Urinary bladder (tissue), 4 donors: ENCODE data around the gene GLIPR1L1. TPM values are rescaled to one million over a fixed set of nuclear protein-coding genes. Genes with fewer than 3 reads are reported as not detected.
"Not testable (repeated sequence)": the region's sequence is repeated elsewhere in the genome, so short reads cannot be mapped to it uniquely, and the experiment has no call there.

Source experiments
- DNase-seq: peaks from one replicate; pipeline ENCODE4 v3.0.0-alpha.2; 2015; ENCODE audit errors: extremely low spot score
- H3K27ac ChIP-seq: one replicate; pipeline ENCODE4 v1.5.1; 2013; ENCODE audit warnings: low read depth, mild to moderate bottlenecking, moderate library complexity
- H3K36me3 ChIP-seq: one replicate; pipeline ENCODE4 v1.6.1; 2013; ENCODE audit warnings: mild to moderate bottlenecking, moderate library complexity; ENCODE audit not compliant: insufficient read depth
- H3K4me1 ChIP-seq: one replicate; pipeline ENCODE4 v1.6.1; 2013; ENCODE audit warnings: mild to moderate bottlenecking, moderate library complexity; ENCODE audit not compliant: insufficient read depth
- H3K4me3 ChIP-seq: one replicate; pipeline ENCODE4 v1.5.1; 2013; ENCODE audit warnings: low read depth, low read length
- WGBS: extraction: QIAGEN DNeasy Blood & Tissue Kit; methylation state at CpG from one replicate; pipeline ENCODE4 v1.1.7; 2013; 5-methylcytosine and 5-hydroxymethylcytosine counted together
- polyA plus RNA-seq: library from polyadenylated mRNA; stranded (reverse); fragments of 200-250 nt; gene quantifications from one replicate; pipeline ENCODE4 v1.2.3, GENCODE V29; 2013
- total RNA-seq: library from RNA; depleted of rRNA; stranded (reverse); fragments of >200 nt; gene quantifications from one replicate; pipeline ENCODE4 v1.2.3, GENCODE V29; 2014
- donor health status: healthy with polysubstance abuse.
- donor health status: healthy.

The GLIPR1L1 gene
- total and polyA plus RNA-seq, 2 donors: not detected

GRCh38 chr12:75323663-75324062 lies 10.8 kb upstream of the GLIPR1L1 start:
- H3K36me3 ChIP-seq: no peaks in the 10 kb centered on the region
- H3K27ac ChIP-seq: no peak overlapping the region
- no peak overlapping the region for H3K4me3 ChIP-seq
- 85% methylated on average over 3 of the region's 3 CpGs for WGBS
- no peaks in the 10 kb centered on the region for H3K4me1 ChIP-seq
- DNase-seq: no peak

GRCh38 chr12:75327642-75328041 lies 6.8 kb upstream of the GLIPR1L1 start:
- DNase-seq: no peak
- Histone ChIP-seq H3K27ac (no peak overlapping the region), H3K4me1 (no peaks in the 10 kb centered on the region), H3K4me3 (no peak overlapping the region), H3K36me3 (no peaks in the 10 kb centered on the region)
- WGBS: 91% methylated on average over 1 of the region's 1 CpG

GRCh38 chr12:75329918-75330826 lies 4.3 kb upstream of the GLIPR1L1 start, which contains the start of gene CAPS2:
Gene CAPS2, minus strand, starts transcription at chr12:75330324. Its CDS starts 3,826 bp downstream, at chr12:75326498.
- peak within 1 kb of the TSS; percentile 35 for H3K4me3 ChIP-seq
- no peaks in the 10 kb centered on the region for H3K4me1 ChIP-seq
- H3K27ac ChIP-seq: no peak within 1 kb of the TSS
- peak; percentile 31 for DNase-seq
- no peaks in the 10 kb centered on the region for H3K36me3 ChIP-seq
- WGBS: 3% methylated on average over 40 of the region's 40 CpGs

GRCh38 chr12:75337905-75338304 lies 3.4 kb downstream of the GLIPR1L1 start:
- Histone ChIP-seq H3K4me3 (no peak overlapping the region), H3K27ac (no peak overlapping the region), H3K4me1 (no peaks in the 10 kb centered on the region), H3K36me3 (no peaks in the 10 kb centered on the region)
- no peak for DNase-seq
- 90% methylated on average over 1 of the region's 1 CpG for WGBS

- Histone ChIP-seq H3K4me1 (no peaks in the 10 kb centered on the region), H3K36me3 (no peaks in the 10 kb centered on the region), H3K27ac (no peak overlapping the region), H3K4me3 (no peak overlapping the region)
- DNase-seq: no peak
- WGBS: 92% methylated on average over 5 of the region's 5 CpGs
Observed at GRCh38 chr12:75341873-75342272, 7.4 kb downstream of the GLIPR1L1 start.

GRCh38 chr12:75345531-75345930 lies 11.1 kb downstream of the GLIPR1L1 start:
- no peak for DNase-seq

GRCh38 chr12:75346215-75346614 lies 11.7 kb downstream of the GLIPR1L1 start:
- H3K36me3 ChIP-seq, H3K4me3 ChIP-seq, H3K27ac ChIP-seq, H3K4me1 ChIP-seq, DNase-seq: not testable (repeated sequence)
- 93% methylated on average over 6 of the region's 6 CpGs for WGBS

More at GRCh38 chr12:75345531-75345930, 11.1 kb downstream of the GLIPR1L1 start:
- no peak overlapping the region for H3K27ac ChIP-seq
- H3K4me3 ChIP-seq: no peak overlapping the region
- 74% methylated on average over 2 of the region's 2 CpGs for WGBS
- no peaks in the 10 kb centered on the region for H3K36me3 ChIP-seq
- H3K4me1 ChIP-seq: no peaks in the 10 kb centered on the region

GRCh38 chr12:75349946-75350345 lies 15.5 kb downstream of the GLIPR1L1 start:
- 87% methylated on average over 4 of the region's 4 CpGs for WGBS
- H3K36me3 ChIP-seq: no peaks in the 10 kb centered on the region
- no peaks in the 10 kb centered on the region for H3K4me1 ChIP-seq
- no peak for DNase-seq
- H3K4me3 ChIP-seq: no peak overlapping the region
- no peak overlapping the region for H3K27ac ChIP-seq

- Histone ChIP-seq H3K27ac (no peak overlapping the region), H3K36me3 (no peaks in the 10 kb centered on the region), H3K4me1 (no peaks in the 10 kb centered on the region), H3K4me3 (no peak overlapping the region)
- no peak for DNase-seq
- WGBS: 81% methylated on average over 2 of the region's 2 CpGs
Observed at GRCh38 chr12:75350413-75350812, 15.9 kb downstream of the GLIPR1L1 start.

- DNase-seq: no peak
- H3K4me1 ChIP-seq: no peaks in the 10 kb centered on the region
- no peak overlapping the region for H3K27ac ChIP-seq
- H3K4me3 ChIP-seq: no peak overlapping the region
- H3K36me3 ChIP-seq: no peaks in the 10 kb centered on the region
Observed at GRCh38 chr12:75354011-75354410, 19.5 kb downstream of the GLIPR1L1 start.

- no peak for DNase-seq
- no peaks in the 10 kb centered on the region for H3K4me1 ChIP-seq
- no peak overlapping the region for H3K4me3 ChIP-seq
- no peaks in the 10 kb centered on the region for H3K36me3 ChIP-seq
- no peak overlapping the region for H3K27ac ChIP-seq
Observed at GRCh38 chr12:75360920-75361319, 26.4 kb downstream of the GLIPR1L1 start.

- Histone ChIP-seq H3K36me3 (no peaks in the 10 kb centered on the region), H3K4me3 (no peak overlapping the region), H3K27ac (no peak overlapping the region), H3K4me1 (no peaks in the 10 kb centered on the region)
- 47% methylated on average over 1 of the region's 1 CpG for WGBS
- DNase-seq: no peak
Observed at GRCh38 chr12:75361408-75361807, 26.9 kb downstream of the GLIPR1L1 start.

- H3K36me3 ChIP-seq: no peaks in the 10 kb centered on the region
- H3K4me3 ChIP-seq: no peak overlapping the region
- DNase-seq: no peak
- H3K4me1 ChIP-seq: no peaks in the 10 kb centered on the region
- no peak overlapping the region for H3K27ac ChIP-seq
Observed at GRCh38 chr12:75364919-75365318, 30.4 kb downstream of the GLIPR1L1 start.

- H3K27ac ChIP-seq: no peak overlapping the region
- H3K4me1 ChIP-seq: no peaks in the 10 kb centered on the region
- no peak for DNase-seq
- 95% methylated on average over 1 of the region's 1 CpG for WGBS
- no peaks in the 10 kb centered on the region for H3K36me3 ChIP-seq
- H3K4me3 ChIP-seq: no peak overlapping the region
Observed at GRCh38 chr12:75366629-75367028, 32.2 kb downstream of the GLIPR1L1 start.
